Glutamatergic neuron (in vitro differentiated cells): ENCODE data around the gene IRF7. TPM values are rescaled to one million over a fixed set of nuclear protein-coding genes. Genes with fewer than 3 reads are reported as not detected.
A peak's percentile ranks its signal among the peaks of the same experiment; 100 is the strongest.

Experiments used
- DNase-seq: peaks from one replicate; pipeline ENCODE4 v3.0.0; 2022
- H3K27ac Mint-ChIP-seq: one replicate; pipeline ENCODE4 v1.8.0; 2020; ENCODE audit warnings: mild to moderate bottlenecking, mixed read lengths, inconsistent platforms; ENCODE audit not compliant: unreplicated experiment
- H3K27me3 Mint-ChIP-seq: one replicate; pipeline ENCODE4 v1.8.0; 2020; ENCODE audit warnings: mild to moderate bottlenecking, moderate library complexity, mixed read lengths, inconsistent platforms; ENCODE audit not compliant: unreplicated experiment
- H3K36me3 Mint-ChIP-seq: one replicate; pipeline ENCODE4 v1.8.0; 2020; ENCODE audit warnings: mild to moderate bottlenecking, mixed read lengths, inconsistent platforms; ENCODE audit not compliant: unreplicated experiment
- H3K4me1 Mint-ChIP-seq: one replicate; pipeline ENCODE4 v1.8.0; 2020; ENCODE audit warnings: mild to moderate bottlenecking, low read depth, mixed read lengths, inconsistent platforms; ENCODE audit not compliant: unreplicated experiment
- H3K4me3 Mint-ChIP-seq: one replicate; pipeline ENCODE4 v1.8.0; 2020; ENCODE audit warnings: mild to moderate bottlenecking, mixed read lengths, inconsistent platforms; ENCODE audit not compliant: unreplicated experiment
- H3K9me3 Mint-ChIP-seq: one replicate; pipeline ENCODE4 v1.8.0; 2020; ENCODE audit warnings: mild to moderate bottlenecking, moderate library complexity, mixed read lengths, inconsistent platforms; ENCODE audit not compliant: unreplicated experiment
- CTCF ChIP-seq: fragments of 200-600 bp; sonication (generic); IDR thresholded peaks from one replicate; pipeline ENCODE4 v1.5.0; 2021; ENCODE audit not compliant: partially characterized antibody, unreplicated experiment
- total RNA-seq: library from RNA; stranded (reverse); fragmentation: NEBNext Ultra II Directional; extraction: Animal tissue kit (Norgen Biotek cat#: 25700); gene quantifications from one replicate; pipeline ENCODE4 v1.2.1, GENCODE V29; 2021; ENCODE audit not compliant: unreplicated experiment

The IRF7 gene
- total RNA-seq, 1 donor from 2014 or later = 17.7 TPM

DNA sequence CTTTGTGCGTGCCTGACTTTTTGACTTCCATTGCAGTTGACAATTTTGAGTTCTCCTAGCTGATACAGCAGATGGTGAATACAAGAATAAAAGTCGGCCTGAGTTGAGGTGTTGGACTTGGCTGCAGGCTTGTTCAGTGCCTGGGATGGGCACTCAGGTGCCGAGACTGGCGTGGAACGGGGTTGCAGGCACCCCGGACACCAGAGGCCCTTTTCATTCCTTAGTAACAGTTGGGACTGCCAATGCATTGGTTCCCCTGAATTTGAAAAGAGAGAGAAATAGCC lies 38.2 kb downstream of the IRF7 start:
- Mint-ChIP-seq H3K27ac (peak overlapping the region; percentile 82), H3K4me1 (peaks cover 26% of the 10 kb centered on the region), H3K4me3 (peak overlapping the region; percentile 95), H3K9me3 (peaks cover 12% of the 10 kb centered on the region), H3K36me3 (no peaks in the 10 kb centered on the region), H3K27me3 (peaks cover 16% of the 10 kb centered on the region)
- no peak for TF ChIP-seq CTCF
- no peak for DNase-seq

DNA sequence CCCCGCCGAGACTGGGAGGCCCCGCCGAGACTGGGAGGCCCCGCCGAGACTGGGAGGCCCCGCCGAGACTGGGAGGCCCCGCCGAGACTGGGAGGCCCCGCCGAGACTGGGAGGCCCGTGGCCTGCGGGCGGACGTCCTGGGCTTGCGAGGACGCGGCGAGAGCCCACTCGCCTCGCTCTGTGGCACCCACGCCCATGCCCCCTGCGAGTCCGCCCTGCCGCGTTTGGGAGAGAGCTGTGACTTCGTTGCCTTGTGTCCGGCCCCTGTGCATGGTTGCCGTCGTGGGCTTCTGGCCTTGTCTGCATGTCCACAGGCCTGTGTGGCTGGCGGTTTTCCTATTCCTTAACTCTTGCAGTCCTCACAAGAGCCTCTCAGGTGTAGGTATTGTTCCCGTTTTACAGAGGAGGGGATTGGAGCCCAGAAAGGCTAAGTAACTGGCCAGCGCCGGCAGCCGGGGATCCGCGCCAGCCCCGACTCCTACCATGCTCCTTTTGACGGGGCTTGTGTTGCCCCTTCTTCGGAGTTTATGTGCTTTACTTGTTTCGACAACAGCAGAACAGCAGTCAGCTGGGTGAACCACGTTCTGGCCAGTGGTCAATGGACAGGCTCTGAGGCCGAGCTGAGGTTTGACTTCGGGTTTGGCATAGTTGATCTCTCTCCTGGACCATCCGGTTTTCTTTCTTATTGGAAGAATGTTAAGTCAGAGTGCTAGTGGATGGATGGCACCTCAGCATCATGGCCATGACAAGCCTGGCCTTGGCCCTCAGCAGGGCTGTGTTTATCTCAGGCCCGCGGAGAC lies 38.7 kb downstream of the IRF7 start:
- no peak for DNase-seq
- H3K27me3 Mint-ChIP-seq = peaks cover 16% of the 10 kb centered on the region
- peak overlapping the region; percentile 95 for H3K4me3 Mint-ChIP-seq
- TF ChIP-seq CTCF = no peak
- H3K4me1 Mint-ChIP-seq = peaks cover 26% of the 10 kb centered on the region
- H3K36me3 Mint-ChIP-seq = no peaks in the 10 kb centered on the region
- peak overlapping the region; percentile 82 for H3K27ac Mint-ChIP-seq
- H3K9me3 Mint-ChIP-seq = peaks cover 12% of the 10 kb centered on the region

DNA sequence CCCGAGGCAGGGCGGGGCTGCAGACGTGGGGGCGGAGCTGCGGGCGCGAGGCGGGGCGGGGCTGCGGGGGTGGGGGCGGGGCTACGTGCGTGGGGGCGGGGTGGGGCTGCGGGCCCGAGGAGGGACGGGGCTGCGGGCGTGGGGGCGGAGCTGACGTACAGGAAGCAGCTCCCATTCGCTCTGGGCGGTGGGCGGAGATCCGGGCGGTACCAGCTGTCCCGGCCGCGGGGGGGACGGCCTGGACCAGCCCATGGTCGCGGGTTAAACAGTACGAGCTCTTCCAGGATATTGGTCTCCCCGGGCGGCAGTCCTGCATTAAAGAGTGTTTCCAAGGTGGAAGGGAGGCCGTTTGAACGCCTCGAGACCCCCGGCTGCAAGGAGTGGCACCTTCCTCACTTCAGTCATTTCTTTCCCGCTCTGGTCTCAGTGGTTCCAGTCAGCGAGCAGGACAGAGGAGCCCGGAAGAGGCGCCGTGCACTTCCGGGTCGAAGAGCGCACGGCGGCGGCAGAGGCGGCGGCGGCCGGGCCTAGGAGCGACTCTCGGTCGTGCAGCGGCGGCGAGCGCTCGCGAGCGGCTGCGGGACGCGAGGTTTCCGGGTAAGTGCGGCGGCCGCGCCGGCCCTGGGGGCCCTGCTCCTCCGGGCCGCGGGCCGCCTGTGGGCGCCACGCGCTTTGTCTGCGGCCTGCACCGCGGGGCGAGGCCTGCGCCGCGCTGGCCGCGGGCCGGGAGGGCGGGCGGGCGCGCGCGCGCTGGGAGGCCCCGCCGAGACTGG lies 39.6 kb downstream of the IRF7 start, which contains the start of gene PHRF1:
Gene PHRF1 (plus strand): TSS at position 475 of the 773 bp plus-strand sequence. CDS start 5,043 bp downstream, outside the sequence.
- H3K9me3 Mint-ChIP-seq = peaks cover 12% of the 10 kb centered on the region
- H3K4me1 Mint-ChIP-seq = peaks cover 24% of the 10 kb centered on the region
- DNase-seq = peak; percentile 96
- H3K4me3 Mint-ChIP-seq = peak within 1 kb of the TSS; percentile 97
- no peak for TF ChIP-seq CTCF
- H3K27me3 Mint-ChIP-seq = peaks cover 16% of the 10 kb centered on the region
- H3K36me3 Mint-ChIP-seq = no peaks in the 10 kb centered on the region
- peak within 1 kb of the TSS; percentile 99 for H3K27ac Mint-ChIP-seq

- Mint-ChIP-seq H3K27me3 (peaks cover 19% of the 10 kb centered on the region), H3K4me1 (peaks cover 22% of the 10 kb centered on the region), H3K4me3 (peak overlapping the region; percentile 89), H3K27ac (peak overlapping the region; percentile 55), H3K36me3 (no peaks in the 10 kb centered on the region), H3K9me3 (peaks cover 12% of the 10 kb centered on the region)
- no peak for DNase-seq
- no peak for TF ChIP-seq CTCF
Observed at GRCh38 chr11:575313-575995, 40.3 kb downstream of the IRF7 start.
